ENCODE data around the gene IRF1. TPM values are rescaled to one million over a fixed set of nuclear protein-coding genes. Genes with fewer than 3 reads are reported as not detected.
"Not testable (repeated sequence)": the region's sequence is repeated elsewhere in the genome, so short reads cannot be mapped to it uniquely, and the experiment has no call there.

IRF1 gene
- total RNA-seq, 1 experiment from 2014 or later = 1.8 TPM

DNA sequence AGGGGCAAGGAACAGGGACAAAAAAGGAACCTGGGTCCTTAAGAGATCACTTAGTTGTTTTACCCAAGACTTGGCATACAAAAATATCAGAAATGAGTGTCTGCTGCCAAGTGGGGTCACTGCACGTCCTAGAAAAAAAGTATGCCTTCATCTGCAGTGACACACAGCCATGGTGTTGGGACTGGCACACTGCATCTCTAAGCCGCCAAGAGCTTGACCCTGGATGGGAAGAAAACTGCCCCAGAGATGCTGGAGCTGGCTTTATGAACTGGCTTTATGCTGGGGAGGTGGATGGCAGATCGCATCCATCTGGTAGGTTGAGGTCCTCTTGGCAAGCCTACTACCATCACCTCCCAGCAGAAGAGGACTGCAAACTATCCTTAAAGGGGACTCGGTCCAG is 51.7 kb downstream of the IRF1 start:
- in situ Hi-C loops (cut with HindIII; ENCODE audit: low pct_unique_long_range_greater_than_20kb, low sequenced_read_pairs) = no loop called here
- no peak for DNase-seq (ENCODE audit: low read depth, low spot score)

DNA sequence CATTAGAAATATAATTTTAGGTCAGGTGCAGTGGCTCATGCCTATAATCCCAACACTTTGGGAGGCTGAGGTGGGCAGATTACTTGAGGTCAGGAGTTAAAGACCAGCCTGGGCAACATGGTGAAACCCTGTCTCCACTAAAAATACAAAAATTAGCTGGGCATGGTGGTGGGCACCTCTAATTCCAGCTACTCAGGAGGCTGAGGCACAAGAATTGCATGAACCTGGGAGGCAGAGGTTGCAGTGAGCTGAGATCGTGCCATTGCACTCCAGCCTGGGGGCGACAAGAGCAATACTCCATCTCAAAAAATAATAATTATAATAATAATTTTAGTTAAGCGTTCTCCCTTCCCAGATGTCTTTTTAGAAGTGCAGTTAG is 52.3 kb downstream of the IRF1 start:
- DNase-seq (ENCODE audit: low read depth, low spot score); in situ Hi-C loops (cut with HindIII; ENCODE audit: low pct_unique_long_range_greater_than_20kb, low sequenced_read_pairs): not testable (repeated sequence)

DNA sequence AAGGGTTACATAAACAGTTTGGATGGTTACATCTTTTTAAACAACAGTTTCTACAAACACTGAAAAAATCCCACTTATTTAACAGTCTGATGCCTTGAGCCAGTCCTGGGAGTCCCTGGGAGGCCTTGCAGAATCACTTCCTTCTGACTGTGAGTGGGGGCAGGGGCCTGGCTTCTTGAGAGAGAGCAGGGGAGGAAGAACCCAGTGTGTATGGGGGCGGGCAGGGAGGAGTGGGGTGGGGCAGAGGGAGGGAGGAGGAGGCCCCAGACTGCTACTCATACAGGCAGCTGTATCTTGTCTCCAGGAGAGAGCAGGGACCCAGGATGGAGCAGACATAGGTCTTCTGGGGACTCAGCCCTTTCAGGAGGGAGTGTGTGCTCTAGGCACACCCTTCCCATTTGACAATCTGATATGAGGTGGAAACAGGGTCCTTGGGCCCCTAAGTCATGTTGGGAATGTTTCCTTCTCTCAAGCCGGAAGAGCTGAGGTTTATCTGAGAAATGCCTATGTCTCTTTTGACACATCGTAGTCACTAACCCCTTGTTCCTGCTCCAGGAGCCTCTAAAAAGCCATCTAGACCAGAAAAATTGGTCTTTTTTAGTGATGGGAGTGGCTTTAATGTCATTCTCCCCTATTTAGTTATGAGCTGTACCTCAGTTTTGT is 52.8 kb downstream of the IRF1 start:
- DNase-seq (ENCODE audit: low read depth, low spot score) = no peak
- in situ Hi-C loops (cut with HindIII; ENCODE audit: low pct_unique_long_range_greater_than_20kb, low sequenced_read_pairs) = no loop called here

DNA sequence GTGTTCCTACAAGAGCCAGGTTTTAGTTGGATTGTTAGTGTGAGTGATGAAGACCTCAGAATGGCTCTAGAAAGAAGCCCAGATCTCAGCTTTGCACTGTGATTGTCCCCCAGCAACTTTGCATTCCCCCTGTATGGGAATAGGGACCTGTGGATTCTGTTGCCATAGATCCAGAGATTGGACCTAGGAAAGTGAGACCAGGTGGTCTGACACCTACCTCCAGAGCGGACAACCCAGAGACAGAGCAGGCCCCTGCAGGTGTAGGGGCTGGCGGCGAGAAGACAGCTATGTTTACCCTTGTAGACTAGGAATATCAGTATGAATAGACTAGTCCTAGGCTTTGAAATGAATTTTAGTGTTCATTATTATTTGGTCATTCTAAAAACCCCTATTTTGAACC is 53.6 kb downstream of the IRF1 start:
- no peak for DNase-seq (ENCODE audit: low read depth, low spot score)

DNA sequence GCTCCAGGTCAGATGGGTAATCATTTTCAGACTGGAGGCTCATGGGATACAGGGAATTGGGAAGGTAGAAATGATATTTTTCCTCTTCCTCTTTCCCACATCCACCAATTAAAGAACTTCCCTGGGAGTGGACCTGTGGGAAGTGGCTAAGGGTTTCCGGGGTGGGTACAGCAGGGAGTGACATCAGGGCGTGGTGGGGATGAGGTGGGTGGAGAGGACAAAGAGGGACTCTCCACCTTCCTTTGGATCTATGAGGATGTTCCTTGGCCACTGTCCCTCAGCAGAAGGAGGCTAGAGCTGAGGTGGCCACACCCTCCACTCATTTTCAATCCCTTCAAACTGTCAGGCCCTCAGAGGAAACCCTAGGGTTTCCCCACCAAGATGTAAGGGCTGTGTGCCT is 54.7 kb downstream of the IRF1 start:
- in situ Hi-C loops (cut with HindIII; ENCODE audit: low pct_unique_long_range_greater_than_20kb, low sequenced_read_pairs) = no loop called here
- no peak for DNase-seq (ENCODE audit: low read depth, low spot score)

More for the DNA sequence above, 53.6 kb downstream of the IRF1 start:
- in situ Hi-C loops (cut with HindIII; ENCODE audit: low pct_unique_long_range_greater_than_20kb, low sequenced_read_pairs) = no loop called here

DNA sequence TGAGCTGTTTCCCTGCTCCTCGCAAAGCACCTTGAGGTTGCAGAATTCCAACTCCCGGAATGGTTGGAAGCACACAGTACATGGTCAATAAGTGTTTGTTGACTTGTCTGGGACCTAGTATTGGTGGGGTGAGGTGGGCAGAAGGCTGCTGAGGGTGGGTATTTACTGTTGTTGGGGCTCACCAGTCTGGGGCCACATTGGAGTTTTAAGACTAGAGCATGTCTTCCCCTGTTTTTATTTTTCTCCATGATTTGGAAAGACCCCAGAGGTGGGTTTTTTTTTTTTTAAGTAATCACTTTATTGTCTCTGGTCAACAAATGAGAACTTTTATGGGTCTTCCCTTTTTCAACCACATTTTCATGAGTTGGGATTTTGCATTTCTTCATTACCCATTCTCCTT is 55.1 kb downstream of the IRF1 start:
- DNase-seq (ENCODE audit: low read depth, low spot score) = no peak
- in situ Hi-C loops (cut with HindIII; ENCODE audit: low pct_unique_long_range_greater_than_20kb, low sequenced_read_pairs) = no loop called here

DNA sequence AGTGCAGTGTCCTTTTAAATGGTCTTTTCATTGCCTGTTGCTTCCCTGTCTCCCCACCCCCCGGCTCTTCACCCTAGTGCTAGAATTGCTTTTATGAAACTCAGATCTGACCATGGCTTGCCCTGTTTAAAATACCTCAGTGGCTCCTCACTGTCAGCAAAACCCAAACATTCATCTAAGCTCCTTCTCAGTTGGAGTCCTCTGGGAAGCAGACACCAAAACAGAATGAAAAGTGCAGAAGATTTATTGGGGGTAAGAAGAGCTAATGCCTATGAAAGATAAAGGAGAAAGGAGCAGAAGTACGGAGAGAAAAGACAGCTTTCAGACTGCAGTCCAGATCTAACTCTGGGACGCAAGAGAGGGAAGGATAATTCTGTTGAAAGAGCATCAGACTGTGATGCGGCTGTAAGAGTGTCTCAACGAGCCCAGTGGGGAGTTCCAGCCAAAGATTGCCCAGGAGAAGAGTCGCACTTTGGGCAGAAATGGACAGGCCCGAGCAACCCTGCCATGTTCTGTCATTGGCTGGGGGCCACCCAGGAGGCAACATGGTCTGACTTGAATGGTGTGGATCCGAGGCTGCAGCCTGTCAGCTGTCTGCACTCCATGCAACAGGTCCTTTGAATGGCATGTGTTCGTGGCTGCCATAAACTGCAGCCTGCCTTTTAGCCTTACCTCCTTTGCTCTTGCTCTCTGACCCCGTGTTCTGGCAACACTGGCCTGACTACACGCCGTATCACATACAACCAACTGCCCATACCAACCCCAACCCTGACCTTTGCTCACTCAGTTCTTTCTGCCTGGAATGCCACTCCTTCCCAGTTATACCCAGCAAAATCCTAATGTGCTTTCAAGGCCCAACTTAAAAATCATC is 55.9 kb downstream of the IRF1 start:
- no peak for DNase-seq (ENCODE audit: low read depth, low spot score)
- in situ Hi-C loops (cut with HindIII; ENCODE audit: low pct_unique_long_range_greater_than_20kb, low sequenced_read_pairs) = no loop called here

DNA sequence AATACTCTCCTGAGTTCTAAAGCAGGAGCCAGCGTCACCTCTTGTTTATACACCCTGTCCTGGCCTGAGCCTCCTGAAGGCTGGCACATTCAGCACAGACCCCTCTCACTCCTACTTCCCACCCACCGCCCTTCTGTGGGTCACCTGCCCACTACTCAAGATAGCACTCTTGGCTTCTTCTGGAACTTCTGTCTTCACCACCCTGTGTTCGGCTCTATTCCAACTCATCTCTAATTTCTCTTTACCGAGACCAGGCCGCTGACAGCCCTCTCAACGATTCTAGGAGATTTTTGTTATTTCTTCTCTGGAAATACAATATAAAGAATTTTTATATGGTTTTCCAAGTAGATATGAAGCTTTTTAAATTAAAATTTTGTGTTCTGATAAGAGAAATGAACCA is 57.4 kb downstream of the IRF1 start:
- in situ Hi-C loops (cut with HindIII; ENCODE audit: low pct_unique_long_range_greater_than_20kb, low sequenced_read_pairs) = no loop called here
- DNase-seq (ENCODE audit: low read depth, low spot score) = no peak

DNA sequence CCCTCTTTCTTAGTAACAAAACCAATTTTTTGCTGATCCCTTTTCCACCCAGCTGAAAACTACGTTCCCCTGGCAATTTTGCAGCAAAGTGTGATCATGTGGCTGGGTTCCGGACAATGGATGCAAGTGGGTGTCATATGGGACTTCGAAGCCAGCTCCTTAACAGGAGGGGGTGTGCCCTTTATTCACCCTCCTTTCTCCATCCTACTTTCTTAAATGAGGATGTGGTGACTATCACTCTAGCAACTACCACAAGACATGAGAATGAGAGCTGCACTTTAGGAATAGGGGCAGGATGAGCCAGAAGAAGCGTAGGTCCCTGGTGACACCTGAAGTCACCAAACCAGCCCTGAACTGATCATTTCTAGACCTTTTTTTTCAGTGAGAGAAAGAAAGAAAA is 58.9 kb downstream of the IRF1 start:
- in situ Hi-C loops (cut with HindIII; ENCODE audit: low pct_unique_long_range_greater_than_20kb, low sequenced_read_pairs) = no loop called here
- no peak for DNase-seq (ENCODE audit: low read depth, low spot score)

Small RNA genes within 50 kb of the gene (small RNA-seq; reads per million reads assigned to genes)
- 0 reads per million in 2 experiments for gene RF00019

Other genes with a start within 250 kb of the IRF1 start
- gene PDLIM4, start 233.1 kb downstream of the IRF1 start, total RNA-seq (2014; rRNA removed; shearing (Covaris generic)) = 1.8 and 2.1 TPM in 2 replicates
- gene SLC22A4, start 196.4 kb downstream of the IRF1 start, total RNA-seq (2014; rRNA removed; shearing (Covaris generic)) = 0.61 and 0.66 TPM in 2 replicates
- gene SLC22A5, start 121.1 kb downstream of the IRF1 start, total RNA-seq (2014; rRNA removed; shearing (Covaris generic)) = 2.8 and 5.1 TPM in 2 replicates
- not detected in 2 replicates for gene IL5, start 52.7 kb upstream of the IRF1 start, total RNA-seq (2014; rRNA removed; shearing (Covaris generic))
- 24.5 and 27.8 TPM in 2 replicates for gene RAD50, start 66.2 kb upstream of the IRF1 start, total RNA-seq (2014; rRNA removed; shearing (Covaris generic))
- gene IL13, start 167.4 kb upstream of the IRF1 start, total RNA-seq (2014; rRNA removed; shearing (Covaris generic)) = not detected in 2 replicates
- gene IL4, start 183.2 kb upstream of the IRF1 start, total RNA-seq (2014; rRNA removed; shearing (Covaris generic)) = not detected in 2 replicates
- gene KIF3A, start 246.8 kb upstream of the IRF1 start, total RNA-seq (2014; rRNA removed; shearing (Covaris generic)) = 6.7 and 10.9 TPM in 2 replicates